Mesenchymal stem cell (in vitro differentiated cells and primary cell): Measurements from ENCODE around the gene MTMR11.

Experiments
- DNase-seq: peaks from one replicate; pipeline ENCODE4 v3.0.0-alpha.2; 2013
- H2AFZ ChIP-seq: one replicate; pipeline ENCODE4 v1.6.1; 2013; ENCODE audit warnings: low read depth, mild to moderate bottlenecking, control low read depth, inconsistent platforms, low read length, moderate library complexity
- H2AK5ac ChIP-seq: 2 replicates; pipeline ENCODE4 v1.6.1; 2013; ENCODE audit warnings: low read length, moderate library complexity, mild to moderate bottlenecking, inconsistent platforms; ENCODE audit not compliant: severe bottlenecking
- H2BK120ac ChIP-seq: one replicate; pipeline ENCODE4 v1.6.1; 2013; ENCODE audit warnings: low read depth, mild to moderate bottlenecking, inconsistent platforms, low read length, moderate library complexity
- H2BK12ac ChIP-seq, 2 experiments: one replicate each; pipeline ENCODE4 v1.6.1; 2013; ENCODE audit warnings: inconsistent platforms in 2 of 2, low read length in 2 of 2, mild to moderate bottlenecking in 2 of 2, moderate library complexity in 2 of 2, control low read depth in 1 of 2
- H2BK15ac ChIP-seq: one replicate; pipeline ENCODE4 v1.6.1; 2013; ENCODE audit warnings: mild to moderate bottlenecking, low read depth, inconsistent platforms; ENCODE audit not compliant: poor library complexity, severe bottlenecking
- H2BK5ac ChIP-seq: 2 replicates; pipeline ENCODE4 v1.6.1; 2013; ENCODE audit warnings: low read depth, mild to moderate bottlenecking, low read length, control low read depth, inconsistent platforms; ENCODE audit not compliant: poor library complexity, severe bottlenecking
- H3K14ac ChIP-seq, 2 experiments: one replicate each; pipeline ENCODE4 v1.6.1; 2013; ENCODE audit warnings: inconsistent platforms in 2 of 2, low read length in 2 of 2, control low read depth in 1 of 2, mild to moderate bottlenecking in 1 of 2, moderate library complexity in 1 of 2
- H3K18ac ChIP-seq, 2 experiments: one replicate each; pipeline ENCODE4 v1.6.1; 2013; ENCODE audit warnings: inconsistent platforms in 2 of 2, low read length in 2 of 2, control low read depth in 1 of 2, low read depth in 1 of 2, mild to moderate bottlenecking in 1 of 2
- H3K23ac ChIP-seq, 2 experiments: one replicate each; pipeline ENCODE4 v1.6.1; 2013; ENCODE audit warnings: inconsistent platforms in 2 of 2, low read length in 2 of 2, mild to moderate bottlenecking in 2 of 2, moderate library complexity in 2 of 2, control low read depth in 1 of 2
- H3K27ac ChIP-seq: 2 replicates; pipeline ENCODE4 v1.5.1; 2013; ENCODE audit warnings: mild to moderate bottlenecking, moderate library complexity, low read length, control low read depth, inconsistent platforms; ENCODE audit not compliant: poor library complexity, severe bottlenecking
- H3K27me3 ChIP-seq, 2 experiments: 2 replicates each; pipeline versions ENCODE4 v1.6.1 to v1.7.0; 2013; ENCODE audit warnings: low read length in 2 of 2, mild to moderate bottlenecking in 2 of 2, moderate library complexity in 2 of 2, control low read depth in 1 of 2, inconsistent platforms in 1 of 2; ENCODE audit not compliant: control insufficient read depth in 1 of 2, insufficient read depth in 1 of 2
- H3K36me3 ChIP-seq, 2 experiments: 2 replicates each; pipeline versions ENCODE4 v1.6.1 to v1.7.0; 2013; ENCODE audit warnings: low read length in 2 of 2, control low read depth in 1 of 2, inconsistent platforms in 1 of 2, low read depth in 1 of 2, mild to moderate bottlenecking in 1 of 2; ENCODE audit not compliant: insufficient read depth in 2 of 2, control insufficient read depth in 1 of 2
- H3K4ac ChIP-seq, 2 experiments: one replicate each; pipeline ENCODE4 v1.6.1; 2013; ENCODE audit warnings: inconsistent platforms in 2 of 2, low read length in 2 of 2, mild to moderate bottlenecking in 2 of 2, moderate library complexity in 2 of 2, control low read depth in 1 of 2, low read depth in 1 of 2
- H3K4me1 ChIP-seq: 2 replicates; pipeline ENCODE4 v1.6.1; 2013; ENCODE audit warnings: low read depth, low read length, control low read depth; ENCODE audit not compliant: control insufficient read depth, insufficient read depth
- H3K4me2 ChIP-seq: 2 replicates; pipeline ENCODE4 v1.6.1; 2013; ENCODE audit warnings: low read length, mild to moderate bottlenecking, inconsistent platforms; ENCODE audit not compliant: poor library complexity, severe bottlenecking
- H3K4me3 ChIP-seq, 2 experiments: 2 replicates each; pipeline versions ENCODE4 v1.5.1 to v1.7.0; 2013; ENCODE audit warnings: low read length in 2 of 2, mild to moderate bottlenecking in 2 of 2, control low read depth in 1 of 2, low read depth in 1 of 2; ENCODE audit not compliant: insufficient read depth in 1 of 2
- H3K79me1 ChIP-seq: replicated peaks from 2 replicates; pipeline ENCODE4 v1.6.1; 2013; ENCODE audit warnings: mild to moderate bottlenecking, control low read depth, low read length, inconsistent platforms; ENCODE audit not compliant: poor library complexity, severe bottlenecking
- H3K9ac ChIP-seq: 2 replicates; pipeline ENCODE4 v1.7.0; 2013; ENCODE audit warnings: mild to moderate bottlenecking, low read length, moderate library complexity
- H3K9me3 ChIP-seq: 2 replicates; pipeline ENCODE4 v1.7.0; 2013; ENCODE audit warnings: mild to moderate bottlenecking, low read length; ENCODE audit not compliant: control insufficient read depth
- H4K8ac ChIP-seq: one replicate; pipeline ENCODE4 v1.6.1; 2013; ENCODE audit warnings: inconsistent platforms, mild to moderate bottlenecking, low read length, moderate library complexity
- H4K91ac ChIP-seq: one replicate; pipeline ENCODE4 v1.6.1; 2013; ENCODE audit warnings: mild to moderate bottlenecking, low read length, inconsistent platforms
- WGBS: methylation state at CpG from one replicate; pipeline ENCODE4 v1.1.7; 2013; ENCODE audit warnings: mixed read lengths; 5-methylcytosine and 5-hydroxymethylcytosine counted together

The MTMR11 gene

DNA sequence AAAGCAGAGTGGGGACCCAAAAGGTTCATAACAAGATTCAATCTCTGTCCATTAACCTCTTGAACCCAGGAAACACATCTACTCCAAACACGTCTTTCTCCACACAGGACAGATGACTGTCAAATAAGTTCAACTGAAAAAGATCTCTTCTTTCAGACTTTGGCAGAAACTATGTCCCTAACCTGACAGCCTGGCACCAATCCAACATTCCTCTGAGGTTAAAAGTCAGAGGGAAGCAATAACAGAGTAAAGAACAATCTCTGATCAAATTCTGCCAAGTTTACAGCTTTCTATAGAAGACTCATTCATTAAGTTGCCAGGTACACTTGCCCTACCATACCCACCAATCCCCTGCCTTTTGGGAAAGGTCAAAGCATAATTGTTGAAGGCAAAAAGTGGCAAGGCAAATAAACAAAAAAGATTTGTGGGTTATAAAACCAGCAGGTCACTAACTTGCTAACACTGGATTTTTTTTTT, 41.9 kb upstream of the MTMR11 start:
- Histone ChIP-seq H3K36me3 (peaks cover 9 to 26% of the 10 kb centered on the region in 2 experiments), H2AK5ac (no peak overlapping the region), H3K9me3 (no peaks in the 10 kb centered on the region), H3K4ac (no peak overlapping the region), H3K4me1 (peaks cover 1% of the 10 kb centered on the region), H3K23ac (no peak overlapping the region), H2BK15ac (no peak overlapping the region), H3K18ac (no peak overlapping the region), H2BK120ac (no peak overlapping the region), H3K27ac (no peak overlapping the region), H3K4me2 (no peak overlapping the region), H3K79me1 (peaks cover 14% of the 10 kb centered on the region), H4K8ac (no peak overlapping the region), H2BK12ac (no peak overlapping the region), H3K9ac (no peak overlapping the region), H3K27me3 (no peaks in the 10 kb centered on the region), H3K14ac (no peak overlapping the region), H3K4me3 (no peak overlapping the region), H2AFZ (no peak overlapping the region), H2BK5ac (no peak overlapping the region), H4K91ac (no peak overlapping the region)
- DNase-seq, result no peak
- 28% methylated on average over 1 of the region's 1 CpG for WGBS

DNA sequence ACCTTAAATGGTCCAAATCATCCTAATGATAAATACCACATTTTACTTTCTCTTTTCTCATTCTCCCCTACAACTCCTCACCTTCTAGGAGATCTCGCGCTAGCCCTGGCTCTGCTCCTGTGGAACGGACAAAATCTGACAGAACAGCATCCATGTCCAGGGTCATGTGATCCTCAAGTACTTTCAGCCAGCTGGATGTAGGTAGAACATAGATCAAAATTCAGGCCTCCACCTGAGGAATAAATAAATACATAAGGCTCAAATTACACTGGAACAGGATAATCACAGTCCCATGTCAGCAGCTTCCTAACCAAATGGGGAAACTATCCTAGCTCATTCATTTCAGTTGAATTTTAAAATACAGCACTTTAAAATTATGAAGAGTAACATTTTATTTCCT, 40.7 kb upstream of the MTMR11 start:
- Histone ChIP-seq H3K36me3 (peaks cover 14 to 38% of the 10 kb centered on the region in 2 experiments), H3K4ac (no peak overlapping the region), H2AFZ (no peak overlapping the region), H2BK5ac (no peak overlapping the region), H2BK12ac (no peak overlapping the region), H3K9ac (no peak overlapping the region), H3K18ac (no peak overlapping the region), H3K4me1 (peaks cover 1% of the 10 kb centered on the region), H3K4me3 (no peak overlapping the region), H3K14ac (no peak overlapping the region), H2BK15ac (no peak overlapping the region), H3K79me1 (peaks cover 16% of the 10 kb centered on the region), H3K23ac (no peak overlapping the region), H2AK5ac (no peak overlapping the region), H4K8ac (no peak overlapping the region), H3K4me2 (no peak overlapping the region), H3K9me3 (no peaks in the 10 kb centered on the region), H3K27ac (no peak overlapping the region), H3K27me3 (no peaks in the 10 kb centered on the region), H2BK120ac (no peak overlapping the region), H4K91ac (no peak overlapping the region)
- no peak for DNase-seq
- 95% methylated on average over 3 of the region's 3 CpGs for WGBS

- Histone ChIP-seq H2BK5ac (no peak overlapping the region), H2BK120ac (no peak overlapping the region), H3K4me3 (no peak overlapping the region), H3K14ac (no peak overlapping the region), H3K36me3 (peaks cover 30 to 78% of the 10 kb centered on the region in 2 experiments), H2BK15ac (no peak overlapping the region), H3K9ac (no peak overlapping the region), H2AFZ (no peak overlapping the region), H2AK5ac (no peak overlapping the region), H4K8ac (no peak overlapping the region), H3K4me1 (peaks cover 1% of the 10 kb centered on the region), H3K27me3 (no peaks in the 10 kb centered on the region), H3K4ac (no peak overlapping the region), H2BK12ac (no peak overlapping the region), H3K4me2 (no peak overlapping the region), H3K9me3 (no peaks in the 10 kb centered on the region), H3K18ac (no peak overlapping the region), H3K23ac (no peak overlapping the region), H3K79me1 (peaks cover 24% of the 10 kb centered on the region), H3K27ac (no peak overlapping the region), H4K91ac (no peak overlapping the region)
- no peak for DNase-seq
- WGBS, result over 99% methylated on average over 2 of the region's 2 CpGs
Observed at GRCh38 chr1:149972547-149972946, 35.9 kb upstream of the MTMR11 start.

DNA sequence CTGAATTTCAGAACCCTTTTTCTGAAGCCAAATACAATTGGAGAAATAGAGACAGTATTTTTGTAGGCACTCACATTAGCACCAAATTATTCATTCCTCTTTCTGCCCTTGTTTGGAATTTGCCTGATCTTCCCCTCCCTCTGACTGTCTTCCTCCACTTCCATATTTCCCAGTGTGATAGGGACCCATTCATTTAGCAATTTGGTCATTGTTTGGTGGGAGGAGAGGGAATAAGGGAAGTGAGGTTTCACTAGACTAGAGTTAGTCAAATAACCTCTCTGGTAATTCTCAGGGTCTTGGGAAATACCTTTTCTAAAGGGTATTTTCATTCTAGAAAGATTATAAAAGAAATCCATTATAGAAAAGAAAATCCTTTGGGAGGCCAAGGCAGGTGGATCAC, 31.0 kb upstream of the MTMR11 start:
- Histone ChIP-seq H3K36me3 (peaks cover 41 to 92% of the 10 kb centered on the region in 2 experiments), H3K4me2 (no peak overlapping the region), H2AK5ac (no peak overlapping the region), H3K14ac (no peak overlapping the region), H3K4me3 (no peak overlapping the region), H3K4me1 (no peaks in the 10 kb centered on the region), H2BK5ac (no peak overlapping the region), H3K18ac (no peak overlapping the region), H4K91ac (no peak overlapping the region), H2BK120ac (no peak overlapping the region), H4K8ac (no peak overlapping the region), H3K27me3 (no peaks in the 10 kb centered on the region), H3K27ac (no peak overlapping the region), H3K23ac (no peak overlapping the region), H3K9me3 (no peaks in the 10 kb centered on the region), H3K79me1 (peaks cover 27% of the 10 kb centered on the region), H2AFZ (no peak overlapping the region), H3K9ac (no peak overlapping the region), H2BK15ac (no peak overlapping the region), H2BK12ac (no peak overlapping the region), H3K4ac (no peak overlapping the region)
- no peak for DNase-seq
